GF-D8 (cell line): Measurements from ENCODE around the gene MCF2L2.
"Not testable (repeated sequence)": the region's sequence is repeated elsewhere in the genome, so short reads cannot be mapped to it uniquely, and the experiment has no call there.

ENCODE experiments used
- DNase-seq: peaks from one replicate; lab custom pipeline; 2025; lab: John Stamatoyannopoulos, UW

MCF2L2 gene

DNA sequence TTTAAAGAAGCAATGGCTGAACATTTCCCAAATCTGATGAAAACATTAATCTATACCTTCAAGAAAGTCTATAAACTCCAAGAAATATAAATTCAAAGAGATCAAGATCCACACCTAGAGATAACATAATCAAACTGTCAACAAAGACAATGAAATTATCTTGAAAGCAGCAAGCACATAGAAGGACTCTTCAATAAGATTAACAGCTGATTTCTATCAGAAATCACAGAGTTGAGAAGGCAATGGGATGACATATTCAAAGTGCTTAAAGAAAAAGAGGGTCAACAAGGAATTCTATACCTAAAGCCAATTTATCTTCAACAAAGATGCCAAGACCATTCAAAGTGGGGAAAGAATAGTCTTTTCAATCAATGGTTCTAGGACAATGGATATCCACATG is 224.7 kb downstream of the MCF2L2 start:
- DNase-seq: no peak

DNA sequence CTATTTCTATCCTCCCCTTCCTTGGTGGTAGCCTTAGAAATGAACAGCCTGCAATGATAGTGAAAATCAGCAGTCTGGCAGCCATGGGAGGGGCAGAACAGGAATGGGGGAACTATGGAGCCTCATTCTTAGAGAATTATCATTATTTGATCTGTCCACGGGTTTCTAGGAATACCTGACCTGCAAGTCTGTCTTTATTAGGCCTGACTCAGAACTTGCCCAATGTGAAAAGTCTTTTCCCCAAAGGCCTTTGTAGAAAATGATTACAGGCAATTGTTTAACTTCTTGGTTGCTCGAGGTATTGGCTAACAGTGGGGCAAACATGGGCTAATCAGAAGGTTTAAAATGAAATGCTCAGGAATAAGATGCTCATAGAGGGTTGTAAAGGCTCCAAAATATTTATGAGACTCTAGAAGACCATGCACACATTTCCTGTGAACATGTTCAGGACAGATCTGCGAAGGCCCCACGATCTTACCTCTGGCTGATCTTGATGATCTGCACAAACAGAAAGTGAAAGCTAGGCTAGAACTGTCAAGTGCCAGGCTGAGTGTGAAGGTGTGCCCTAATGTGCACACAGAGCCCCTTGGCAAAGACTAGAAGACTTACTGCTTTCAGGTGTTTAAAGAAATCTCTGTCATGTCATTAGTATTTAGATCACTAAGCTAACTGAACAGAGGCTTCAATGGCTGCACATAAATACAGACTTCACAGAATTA is 226.3 kb downstream of the MCF2L2 start:
- DNase-seq: no peak

DNA sequence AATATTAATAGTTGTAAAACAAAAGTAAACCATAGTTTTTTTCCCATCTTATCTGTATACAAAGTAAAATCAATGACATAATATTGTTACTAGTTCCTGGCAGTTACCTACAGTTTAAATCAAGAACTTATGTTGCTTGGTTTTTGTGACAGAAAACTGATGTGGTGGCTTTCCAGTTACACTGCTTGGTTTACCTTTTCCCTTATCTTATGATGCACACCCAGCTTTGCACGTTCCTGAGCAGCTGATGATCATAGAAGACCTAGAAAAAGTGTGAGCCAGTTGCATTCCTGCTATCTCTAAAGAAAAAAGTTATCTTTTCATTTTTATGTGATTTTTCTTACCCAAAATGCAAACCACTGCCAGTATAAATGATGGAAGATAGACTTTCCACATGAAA is 229.5 kb downstream of the MCF2L2 start:
- no peak for DNase-seq

DNA sequence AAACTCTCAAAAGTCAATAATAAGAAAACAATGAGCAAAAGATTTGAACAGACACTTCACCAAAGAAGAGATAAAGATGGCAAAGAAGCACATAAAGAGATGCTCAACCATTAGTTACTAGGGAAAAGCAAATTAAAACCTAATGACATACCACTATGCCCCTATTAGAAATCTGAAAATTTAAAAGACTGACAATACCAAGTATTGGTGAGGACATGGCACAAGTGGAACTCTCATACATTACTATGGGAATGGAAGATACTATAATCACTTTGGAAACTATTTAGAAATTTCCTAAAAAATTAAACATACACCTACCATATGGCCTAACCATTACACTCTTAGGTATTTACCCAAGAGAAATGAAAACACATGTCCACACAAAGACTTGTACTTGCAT is 230.7 kb downstream of the MCF2L2 start:
- DNase-seq: no peak

DNA sequence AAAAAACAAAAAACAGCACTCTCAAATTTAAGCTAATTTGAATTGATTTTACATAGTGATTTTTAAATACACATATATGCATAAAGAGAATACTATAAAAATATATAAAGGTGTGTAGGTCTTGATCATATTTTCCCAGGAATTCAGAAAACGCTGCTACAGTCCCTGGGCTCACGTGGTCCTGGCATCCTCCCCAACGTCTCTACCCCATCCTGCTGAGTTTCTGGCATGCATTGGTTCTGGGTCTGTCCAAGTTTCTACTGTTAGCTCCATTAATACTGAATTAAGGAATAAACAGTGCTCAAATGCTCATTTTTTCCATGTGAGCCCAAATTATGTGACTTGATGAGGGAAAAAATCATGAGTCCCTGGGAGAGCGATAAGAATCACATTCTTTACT is 233.2 kb downstream of the MCF2L2 start:
- no peak for DNase-seq

DNA sequence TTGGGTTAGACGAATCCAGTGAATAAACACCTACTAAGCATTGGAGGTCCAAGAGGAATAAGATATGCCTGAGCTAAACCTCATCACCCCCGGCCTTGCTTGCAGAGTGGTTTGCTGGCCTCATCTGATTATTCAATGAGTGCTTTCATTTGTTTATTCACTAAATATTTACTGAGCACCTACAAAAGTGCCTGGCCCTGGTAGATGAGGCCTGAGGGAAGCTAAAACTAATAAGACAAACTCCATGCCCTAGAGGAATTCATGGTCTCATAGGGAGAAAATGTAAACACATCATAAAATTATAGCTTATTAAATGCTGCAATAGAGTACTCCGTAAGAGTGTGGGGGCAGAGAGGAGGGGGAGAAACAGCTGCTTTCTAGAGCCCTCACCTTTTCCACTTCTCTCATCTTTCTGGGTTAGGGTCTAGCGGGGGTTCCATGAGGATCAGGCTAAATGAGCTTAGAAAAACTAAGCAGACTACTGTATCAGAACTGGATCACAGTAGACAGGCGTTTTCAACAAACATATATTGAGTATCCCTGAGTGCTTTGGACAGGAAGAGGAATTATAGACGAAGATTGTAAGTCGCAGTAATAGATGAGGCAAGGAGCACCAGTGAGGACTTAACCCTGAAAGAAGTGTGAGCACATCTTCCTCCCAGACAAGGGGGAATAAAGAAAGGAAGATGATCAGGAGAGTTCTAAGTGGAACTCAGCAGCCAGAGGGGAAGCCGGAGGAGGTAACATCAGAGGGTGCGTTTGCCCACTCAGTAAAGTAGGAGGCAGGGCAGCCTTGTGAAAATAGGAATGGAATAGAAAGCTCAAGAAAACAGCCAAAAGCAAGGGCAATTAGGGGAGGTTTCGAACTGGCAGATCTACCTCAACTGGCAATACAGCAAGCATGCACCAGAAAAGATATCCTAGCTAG is 234.4 kb downstream of the MCF2L2 start:
- no peak for DNase-seq

DNA sequence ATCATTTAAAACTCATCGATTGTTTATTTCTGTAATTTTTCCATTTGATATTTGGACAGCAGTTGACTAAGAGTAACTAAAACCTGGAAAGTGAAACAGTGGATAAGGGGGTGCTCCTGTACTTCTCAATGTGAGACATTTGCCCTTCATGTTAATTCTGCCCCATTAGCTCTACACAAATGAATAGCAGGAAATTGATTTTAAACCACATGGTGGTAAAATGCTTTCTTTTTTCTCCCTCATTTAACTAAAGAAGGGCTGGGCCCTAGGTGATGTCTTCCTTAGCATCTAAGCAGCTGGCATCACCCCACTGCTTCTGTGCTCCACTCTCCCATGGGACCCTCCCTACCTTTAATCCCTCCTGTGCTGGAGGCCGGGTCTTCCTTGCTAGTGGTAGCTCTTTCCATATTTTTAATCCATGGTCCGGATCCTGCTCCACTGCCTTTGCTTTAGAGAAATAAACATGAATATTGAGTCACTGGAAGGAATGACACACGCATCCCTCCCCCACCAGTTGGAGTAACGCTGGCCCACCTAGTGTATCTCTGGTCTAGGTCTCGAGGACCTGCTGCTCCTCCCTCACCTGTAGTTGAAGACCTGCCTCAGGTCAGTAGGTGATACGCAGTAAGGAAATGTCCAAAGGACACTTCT is 235.6 kb downstream of the MCF2L2 start:
- no peak for DNase-seq

DNA sequence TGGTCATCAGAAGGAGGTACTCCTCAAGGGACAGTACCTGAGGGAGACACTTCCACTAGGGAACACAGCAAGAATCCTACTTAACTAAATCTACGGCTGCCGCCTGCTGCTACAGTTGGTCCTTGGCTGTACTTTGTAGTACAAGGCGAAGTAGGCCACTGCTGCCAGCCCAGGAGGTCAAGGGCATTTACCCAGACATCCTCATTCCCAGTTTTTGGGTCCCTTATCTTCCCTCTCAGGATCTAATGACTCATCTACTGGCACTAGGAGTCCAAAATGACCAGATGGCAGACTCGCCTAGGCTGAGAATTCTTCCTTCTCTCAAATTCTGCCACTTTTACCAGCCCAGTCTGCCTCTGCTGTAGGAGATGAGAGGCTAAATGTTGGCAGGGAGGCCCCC is 238.8 kb downstream of the MCF2L2 start:
- no peak for DNase-seq

DNA sequence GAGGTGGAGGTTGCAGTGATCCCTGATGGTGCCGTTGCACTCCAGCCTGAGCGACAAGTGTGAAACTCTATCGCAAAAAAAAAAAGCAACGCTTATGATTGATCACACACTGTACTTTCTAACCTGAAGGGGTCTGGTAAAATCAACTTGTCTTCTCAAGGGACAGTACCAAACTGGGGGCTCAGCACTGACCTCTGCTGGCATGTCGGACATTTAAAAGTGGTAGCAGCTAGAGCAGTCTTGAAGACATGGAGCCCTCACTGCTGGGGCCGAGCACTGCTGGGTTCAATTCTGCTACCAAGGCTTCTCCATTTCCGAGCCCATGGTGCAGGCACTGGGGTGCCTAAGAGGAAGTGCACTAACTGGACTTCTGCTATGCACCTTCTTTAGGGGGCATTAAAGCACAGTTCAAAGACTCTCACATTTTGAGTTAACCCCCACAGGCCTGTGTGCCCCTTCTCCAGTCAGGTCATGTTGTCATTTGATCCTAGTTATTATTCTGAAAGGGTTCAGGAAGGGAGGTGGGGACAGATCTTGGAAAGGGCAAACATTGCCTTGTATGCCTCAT is 239.4 kb downstream of the MCF2L2 start:
- no peak for DNase-seq

DNA sequence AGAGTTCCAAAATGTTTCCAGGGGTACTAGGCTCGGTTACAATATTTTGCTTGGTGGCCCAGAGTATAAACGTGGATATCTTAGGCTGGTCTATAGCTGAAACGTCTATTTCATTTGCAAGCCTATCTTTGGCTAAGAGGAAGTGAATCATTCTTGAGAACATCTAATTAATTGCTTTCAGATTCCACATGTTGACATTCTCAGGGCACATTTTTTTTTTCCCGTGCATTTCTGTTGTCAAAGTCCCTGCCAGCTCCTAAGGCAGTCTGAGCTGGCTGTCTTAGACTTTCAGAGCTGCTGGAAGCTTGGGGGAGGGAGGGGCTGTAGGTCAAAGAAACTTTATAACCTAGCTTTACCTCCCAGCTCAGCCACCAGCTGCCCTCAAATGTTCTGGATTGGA is 242.7 kb downstream of the MCF2L2 start:
- no peak for DNase-seq

DNA sequence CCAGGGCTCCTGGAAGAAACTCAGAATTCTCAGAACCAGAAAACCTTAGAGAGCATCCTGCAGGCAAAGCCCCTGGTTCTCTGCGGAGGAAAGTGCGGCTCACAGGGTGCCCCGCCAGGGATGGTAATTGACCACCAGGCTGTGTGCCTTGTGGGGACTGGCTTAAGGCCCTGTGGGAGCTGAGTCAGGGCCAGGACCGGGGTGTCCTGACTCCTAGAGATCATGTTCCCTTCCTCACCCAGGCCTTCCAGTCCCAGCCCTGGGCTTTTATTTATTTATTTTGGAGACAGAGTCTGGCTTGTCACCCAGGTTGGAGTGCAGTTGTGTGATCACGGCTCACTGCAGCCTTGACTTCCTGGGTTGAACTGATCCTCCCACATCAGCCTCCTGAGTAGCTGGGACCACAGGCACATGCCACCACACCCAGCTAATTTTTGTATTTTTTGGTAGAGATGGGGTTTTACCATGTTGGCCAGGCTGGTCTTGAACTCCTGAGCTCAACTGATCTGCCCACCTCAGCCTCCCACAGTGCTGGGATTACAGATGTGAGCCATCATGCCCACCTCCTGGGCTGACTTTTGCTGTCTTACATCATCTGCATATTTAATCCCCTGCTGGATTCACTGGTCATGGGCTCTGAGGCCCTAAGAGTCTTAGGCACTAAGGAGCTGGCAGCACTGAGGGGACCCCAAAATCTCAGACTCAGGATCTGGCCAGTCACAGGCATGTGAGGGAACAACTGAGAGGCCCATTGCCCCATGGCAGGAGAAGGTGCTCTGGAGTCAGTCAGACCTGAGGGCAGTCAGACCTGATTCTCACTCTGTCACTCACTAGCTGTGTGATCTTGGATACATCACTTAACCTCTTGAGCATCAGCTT is 245.4 kb downstream of the MCF2L2 start:
- DNase-seq: no peak

DNA sequence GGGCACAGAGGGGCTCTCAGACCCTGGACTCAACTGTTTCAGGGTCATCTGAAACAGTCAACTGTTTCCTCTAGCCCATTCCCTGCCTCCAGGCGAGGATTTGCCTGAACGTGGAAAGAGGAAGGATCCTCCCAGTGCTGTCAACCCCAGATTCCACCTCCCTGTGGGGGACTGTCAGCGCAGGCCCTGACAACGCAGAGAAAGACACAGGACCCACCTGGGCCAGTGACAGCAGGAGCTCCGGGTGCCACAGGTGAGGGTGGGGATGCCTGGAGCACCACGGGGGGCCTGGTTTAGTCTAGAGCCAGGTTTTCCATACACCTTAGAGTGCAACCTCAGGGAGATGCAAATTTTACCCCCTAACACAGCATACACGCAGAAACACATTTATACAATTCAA is 246.3 kb downstream of the MCF2L2 start:
- DNase-seq: no peak

DNA sequence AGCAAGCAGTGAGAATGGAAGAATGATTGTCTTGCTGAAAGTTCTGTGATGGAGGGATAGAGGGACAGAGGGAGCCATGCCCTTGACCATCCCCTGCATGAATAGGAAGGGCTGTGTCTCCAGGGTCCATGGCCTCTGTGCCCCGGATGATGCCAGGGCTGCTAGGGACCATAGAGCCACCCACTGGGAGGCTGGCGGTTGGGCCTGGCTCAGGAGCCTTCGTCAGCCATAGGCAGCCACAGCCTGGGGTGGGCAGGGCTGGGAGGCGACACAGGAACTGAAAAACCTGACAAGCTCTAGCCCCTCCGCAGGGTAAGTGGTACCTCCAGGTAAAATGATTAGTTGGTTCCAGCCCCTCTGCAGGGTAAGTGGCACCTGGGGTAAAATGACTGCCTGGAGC is 246.8 kb downstream of the MCF2L2 start:
- DNase-seq: no peak

DNA sequence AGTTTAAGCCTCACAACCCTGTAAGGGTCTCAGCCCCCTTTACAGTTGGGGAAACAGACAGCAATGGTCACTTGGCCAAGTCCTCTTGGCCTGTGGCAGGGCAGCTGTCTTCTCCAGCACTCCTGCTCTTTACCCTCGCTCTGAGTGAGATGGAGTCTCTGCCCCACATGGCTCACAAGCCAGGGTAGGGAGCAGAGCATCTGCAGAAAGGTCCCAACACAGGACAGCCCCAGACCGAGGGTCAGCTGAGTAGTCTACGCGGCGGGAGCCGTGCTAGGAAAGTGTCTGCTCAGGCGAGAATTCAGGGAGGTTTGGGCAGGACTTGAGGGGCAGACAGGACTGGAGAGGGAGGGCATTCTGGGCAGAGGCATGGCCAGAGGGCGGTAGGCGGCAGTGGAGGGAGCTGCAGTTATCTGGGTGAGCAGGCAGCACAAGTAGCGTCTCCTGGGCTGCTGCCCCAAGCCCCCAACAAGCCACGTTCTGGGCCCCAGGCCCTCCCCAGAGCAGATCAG is 247.6 kb downstream of the MCF2L2 start:
- no peak for DNase-seq

DNA sequence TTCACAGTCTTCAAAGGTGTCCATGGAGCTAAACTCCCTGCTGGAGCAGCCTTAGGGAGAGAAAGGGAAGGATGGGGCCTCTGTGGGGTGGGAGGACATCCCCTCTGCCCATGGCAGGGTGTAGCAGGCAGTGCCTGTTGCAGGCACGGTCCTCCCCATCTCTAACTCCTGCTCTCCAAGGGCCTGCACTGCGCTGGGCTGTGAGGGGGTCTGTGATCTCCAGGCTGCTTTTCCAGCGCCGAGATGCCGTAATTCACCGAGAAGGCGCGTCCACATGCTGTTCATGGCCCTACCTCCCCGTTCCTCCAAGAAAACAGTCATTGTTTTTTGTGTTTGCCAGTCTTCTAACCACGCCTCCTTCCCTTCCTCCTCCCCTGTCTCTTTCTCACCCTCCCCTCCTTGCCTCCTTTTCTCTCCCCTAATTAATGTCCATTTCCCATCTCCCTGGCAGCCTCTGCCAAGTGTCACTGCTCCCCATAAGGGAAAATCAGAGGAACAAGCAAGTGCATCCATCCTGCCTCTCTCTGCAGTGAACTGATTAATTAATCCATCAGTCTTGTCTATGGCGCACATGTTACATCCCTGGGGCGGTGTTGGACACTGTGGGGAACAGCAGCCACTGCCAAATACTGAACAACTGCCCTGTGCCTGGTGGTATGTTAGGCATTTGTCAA is 248.2 kb downstream of the MCF2L2 start:
- no peak for DNase-seq

DNA sequence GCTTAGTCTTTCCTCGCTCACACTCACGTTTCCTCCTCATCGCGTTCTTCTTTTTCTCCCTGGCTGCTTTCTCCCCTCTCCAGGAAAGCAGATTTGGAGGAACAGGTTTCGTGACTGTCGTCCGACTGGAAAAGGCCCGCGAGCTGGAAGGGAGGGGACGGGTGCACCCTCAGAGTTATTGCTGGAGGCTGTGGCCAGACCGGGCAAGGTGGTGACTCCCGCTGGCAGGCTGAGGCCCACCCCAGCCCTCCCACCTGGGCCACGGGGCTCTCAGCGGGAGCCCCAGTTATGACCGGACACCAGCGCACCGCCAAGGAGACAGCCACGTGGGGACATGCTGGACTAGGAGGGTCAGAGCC is 248.9 kb downstream of the MCF2L2 start:
- not testable (repeated sequence) for DNase-seq

DNA sequence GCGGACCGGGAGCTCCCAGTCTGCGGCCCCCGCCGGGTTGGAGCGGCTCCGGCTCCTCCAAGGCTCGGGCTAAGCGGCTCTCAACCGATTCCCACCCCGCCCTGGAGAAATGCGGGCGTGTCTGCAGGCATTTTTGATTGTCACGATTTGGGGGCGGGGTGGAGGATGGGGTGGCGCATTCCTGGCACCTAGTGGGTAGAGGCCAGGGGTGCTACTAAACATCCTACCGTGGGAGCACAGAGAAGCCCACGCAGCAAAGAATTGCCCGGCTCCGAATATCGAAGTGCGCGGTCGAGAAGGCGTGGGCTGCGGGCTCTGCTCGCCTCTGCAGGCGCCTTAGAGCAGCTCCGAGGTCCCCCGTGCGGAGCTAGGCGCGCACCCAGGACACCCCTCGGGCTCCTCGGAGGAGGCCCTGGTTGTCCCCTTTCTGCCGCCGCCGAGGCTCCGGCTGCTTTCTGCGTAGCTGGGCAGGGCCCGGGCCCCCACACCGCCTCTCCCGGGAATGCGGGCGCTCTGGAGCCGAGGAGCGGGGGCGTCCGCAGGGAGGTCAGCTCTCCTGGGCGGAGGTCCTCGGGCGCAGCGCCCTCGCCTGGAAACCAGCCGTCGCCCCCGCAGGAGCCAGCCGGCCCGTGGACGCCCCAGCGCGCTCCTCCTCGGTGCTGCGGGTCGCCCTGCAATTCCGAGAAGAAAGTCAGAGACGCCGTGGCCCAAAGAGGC is 249.4 kb downstream of the MCF2L2 start:
- no peak for DNase-seq

DNA sequence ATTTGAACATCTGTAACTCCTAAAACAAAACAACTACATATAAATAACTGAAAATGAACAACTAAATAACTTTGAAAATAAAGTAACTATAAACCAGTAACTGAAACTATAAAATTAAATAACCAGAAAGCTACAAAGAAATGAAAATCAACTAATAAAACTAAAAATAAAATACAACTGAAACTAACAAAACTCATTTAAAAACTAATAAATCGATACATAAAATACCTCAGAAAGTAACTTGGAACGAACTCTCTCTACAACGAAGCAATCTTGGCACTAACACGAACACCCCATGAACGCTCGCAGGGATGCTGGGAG is 249.9 kb downstream of the MCF2L2 start:
- no peak for DNase-seq

DNA sequence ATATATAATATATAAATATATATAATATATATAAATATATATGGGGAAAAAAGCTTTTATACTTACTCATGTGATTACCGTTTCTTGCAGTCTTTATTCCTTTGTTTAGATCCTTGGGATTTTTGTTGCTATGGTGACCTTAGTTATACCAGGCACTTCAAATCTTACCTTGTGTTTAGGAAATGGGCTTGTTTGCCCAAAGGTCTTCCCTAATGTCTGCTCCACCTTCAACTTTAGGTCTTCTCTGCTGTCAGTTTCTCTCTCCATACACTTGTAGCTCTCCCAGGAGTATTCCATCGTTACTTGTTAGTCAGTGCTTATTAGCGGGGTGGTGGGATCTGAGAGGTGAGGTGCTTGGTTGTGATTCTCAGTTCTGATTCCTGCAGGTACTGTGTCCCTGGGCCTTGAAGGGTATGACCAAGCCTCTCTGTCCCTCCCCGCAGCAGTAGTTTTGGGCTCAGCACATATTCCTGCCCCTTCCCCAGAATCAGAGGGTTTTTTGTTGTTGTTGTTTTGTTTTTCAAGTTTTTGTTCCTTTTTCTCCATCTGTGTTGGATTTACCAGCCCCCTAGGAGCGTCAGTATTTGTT is 256.3 kb downstream of the MCF2L2 start:
- DNase-seq: no peak

DNA sequence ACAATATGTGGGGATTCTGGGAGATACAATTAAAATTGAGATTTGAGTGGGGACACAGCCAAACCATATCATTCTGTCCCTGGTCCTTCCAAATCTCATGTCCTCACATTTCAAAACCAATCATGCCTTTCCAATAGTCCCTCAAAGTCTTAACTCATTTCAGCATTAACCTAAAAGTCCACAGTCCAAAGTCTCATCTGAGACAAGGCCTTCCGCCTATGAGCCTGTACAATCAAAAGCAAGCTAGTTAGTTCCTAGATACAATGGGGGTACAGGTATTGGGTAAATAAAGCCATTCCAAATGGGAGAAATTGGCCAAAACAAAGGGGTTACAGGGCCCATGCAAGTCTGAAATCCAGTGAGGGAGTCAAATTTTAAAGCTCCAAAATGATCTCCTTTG is 260.4 kb downstream of the MCF2L2 start:
- DNase-seq: not testable (repeated sequence)
